ENCODE measurements around the gene EDA2R.

Gene EDA2R, protein sequence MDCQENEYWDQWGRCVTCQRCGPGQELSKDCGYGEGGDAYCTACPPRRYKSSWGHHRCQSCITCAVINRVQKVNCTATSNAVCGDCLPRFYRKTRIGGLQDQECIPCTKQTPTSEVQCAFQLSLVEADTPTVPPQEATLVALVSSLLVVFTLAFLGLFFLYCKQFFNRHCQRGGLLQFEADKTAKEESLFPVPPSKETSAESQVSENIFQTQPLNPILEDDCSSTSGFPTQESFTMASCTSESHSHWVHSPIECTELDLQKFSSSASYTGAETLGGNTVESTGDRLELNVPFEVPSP

DNA sequence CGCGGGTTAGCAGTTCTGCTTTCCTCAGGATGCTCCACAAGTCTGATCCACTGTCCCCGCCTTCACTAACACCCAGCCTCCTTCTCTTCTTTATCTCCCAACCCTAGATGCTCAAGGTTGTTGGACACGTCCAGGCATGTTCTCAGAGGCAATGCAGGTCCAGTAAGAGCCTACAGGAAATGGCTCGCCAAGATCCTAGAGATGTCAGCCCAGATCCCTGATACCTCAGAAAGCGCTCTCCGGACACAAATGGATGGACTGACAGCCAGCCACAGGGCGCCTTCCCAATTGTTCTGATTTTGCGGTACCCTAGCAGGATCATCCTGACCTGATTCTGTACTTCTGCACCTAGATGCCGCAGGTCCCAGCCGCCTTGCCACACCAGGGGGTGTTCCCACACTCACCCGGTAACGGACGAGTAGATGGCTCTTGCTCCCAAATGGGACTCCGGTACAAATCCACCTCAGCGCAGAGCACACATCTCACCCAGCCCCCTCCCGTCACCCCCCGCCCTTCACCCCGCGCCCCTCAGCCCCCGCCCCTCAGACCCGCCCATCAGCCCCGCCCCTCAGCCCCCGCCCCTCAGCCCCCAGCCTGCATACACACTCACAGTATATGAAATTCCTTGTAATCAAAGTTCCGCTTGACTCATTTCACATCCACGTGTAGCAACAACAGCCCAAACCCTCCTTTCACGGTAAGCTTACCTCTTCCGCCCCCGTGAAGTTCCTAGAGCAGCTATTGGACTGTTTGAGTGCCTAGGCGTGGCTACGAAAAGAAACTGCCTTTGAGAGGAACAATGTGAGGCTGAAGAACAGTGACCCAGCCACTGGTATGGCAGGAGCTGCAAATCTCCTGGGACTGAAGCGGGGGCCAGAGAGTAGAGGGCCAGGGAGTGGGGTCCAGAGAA is at the start of gene EDA2R:
Gene EDA2R (minus strand): TSS at position 488 of the 910 bp plus-strand sequence. CDS start 23,058 bp downstream, outside the sequence.
- no peak within 1 kb of the TSS for H3K27ac ChIP-seq
- TF ChIP-seq, protein P1, sequence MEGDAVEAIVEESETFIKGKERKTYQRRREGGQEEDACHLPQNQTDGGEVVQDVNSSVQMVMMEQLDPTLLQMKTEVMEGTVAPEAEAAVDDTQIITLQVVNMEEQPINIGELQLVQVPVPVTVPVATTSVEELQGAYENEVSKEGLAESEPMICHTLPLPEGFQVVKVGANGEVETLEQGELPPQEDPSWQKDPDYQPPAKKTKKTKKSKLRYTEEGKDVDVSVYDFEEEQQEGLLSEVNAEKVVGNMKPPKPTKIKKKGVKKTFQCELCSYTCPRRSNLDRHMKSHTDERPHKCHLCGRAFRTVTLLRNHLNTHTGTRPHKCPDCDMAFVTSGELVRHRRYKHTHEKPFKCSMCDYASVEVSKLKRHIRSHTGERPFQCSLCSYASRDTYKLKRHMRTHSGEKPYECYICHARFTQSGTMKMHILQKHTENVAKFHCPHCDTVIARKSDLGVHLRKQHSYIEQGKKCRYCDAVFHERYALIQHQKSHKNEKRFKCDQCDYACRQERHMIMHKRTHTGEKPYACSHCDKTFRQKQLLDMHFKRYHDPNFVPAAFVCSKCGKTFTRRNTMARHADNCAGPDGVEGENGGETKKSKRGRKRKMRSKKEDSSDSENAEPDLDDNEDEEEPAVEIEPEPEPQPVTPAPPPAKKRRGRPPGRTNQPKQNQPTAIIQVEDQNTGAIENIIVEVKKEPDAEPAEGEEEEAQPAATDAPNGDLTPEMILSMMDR (conservative IDR thresholded peaks at IDR 0.05) = no peak
- TF ChIP-seq ZFX (IDR thresholded peaks at IDR 0.05) = no peak

DNA sequence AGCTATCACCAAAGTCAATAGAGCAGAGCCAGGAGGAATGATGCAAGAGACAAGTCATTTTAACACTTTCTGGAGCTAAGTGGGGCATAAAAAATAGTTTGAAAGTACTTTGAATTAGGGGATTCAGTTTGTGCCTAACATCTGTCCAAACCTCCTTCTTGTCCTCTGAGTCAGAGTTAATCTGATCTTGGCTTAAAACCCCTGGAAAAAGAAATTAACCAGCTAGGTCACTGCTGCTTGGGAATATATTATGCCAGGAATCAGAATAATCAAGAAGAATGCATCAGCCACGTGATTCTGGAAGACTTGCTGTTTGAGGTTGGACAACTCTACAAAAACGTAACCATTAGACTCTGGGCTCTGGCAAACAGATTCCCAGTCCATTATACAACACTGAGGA is 45.3 kb upstream of the EDA2R start:
- TF ChIP-seq ZFX (IDR thresholded peaks at IDR 0.05) = no peak
- TF ChIP-seq, protein P1 (conservative IDR thresholded peaks at IDR 0.05) = no peak
- no peak overlapping the region for H3K27ac ChIP-seq

DNA sequence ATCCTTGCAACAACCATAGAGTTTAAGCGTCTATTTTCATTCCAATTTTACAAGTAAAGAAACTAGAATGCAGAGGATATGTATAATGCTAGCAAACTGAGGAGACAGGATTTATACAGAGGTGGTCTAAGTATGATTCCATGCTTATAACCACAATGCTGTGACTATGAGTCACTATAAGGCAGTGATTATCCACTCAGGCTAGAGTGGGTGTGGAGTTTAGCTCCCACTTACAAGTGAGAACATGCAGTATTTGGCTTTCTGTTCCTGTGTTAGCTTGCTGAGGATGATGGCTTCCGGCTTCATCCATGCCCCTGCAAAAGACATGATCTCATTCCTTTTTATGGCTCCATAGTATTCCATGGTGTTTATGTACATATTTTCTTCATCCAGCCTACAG is 41.6 kb upstream of the EDA2R start:
- TF ChIP-seq ZFX (IDR thresholded peaks at IDR 0.05) = no peak
- TF ChIP-seq, protein P1 (conservative IDR thresholded peaks at IDR 0.05) = no peak
- no peak overlapping the region for H3K27ac ChIP-seq

DNA sequence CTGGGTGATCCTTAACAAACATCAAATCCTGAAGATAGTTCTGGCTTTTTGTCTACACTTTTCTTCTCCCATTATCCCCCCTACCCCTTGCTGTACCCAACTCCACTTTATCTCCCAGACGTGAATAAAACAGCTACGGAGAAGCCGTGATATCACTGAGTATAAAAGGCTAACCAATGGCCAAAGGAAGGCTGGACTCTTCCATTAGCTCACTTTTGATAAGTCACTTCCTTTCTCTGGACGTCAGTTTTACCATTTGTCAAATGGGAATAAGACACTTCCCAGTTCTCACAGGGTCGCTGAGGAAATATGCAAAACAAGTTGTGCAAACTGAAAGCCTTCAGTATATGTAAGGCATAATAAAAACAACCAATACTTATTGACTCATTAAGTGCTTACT is 38.6 kb upstream of the EDA2R start:
- no peak overlapping the region for H3K27ac ChIP-seq
- TF ChIP-seq, protein P1 (conservative IDR thresholded peaks at IDR 0.05) = no peak
- no peak for TF ChIP-seq ZFX (IDR thresholded peaks at IDR 0.05)

DNA sequence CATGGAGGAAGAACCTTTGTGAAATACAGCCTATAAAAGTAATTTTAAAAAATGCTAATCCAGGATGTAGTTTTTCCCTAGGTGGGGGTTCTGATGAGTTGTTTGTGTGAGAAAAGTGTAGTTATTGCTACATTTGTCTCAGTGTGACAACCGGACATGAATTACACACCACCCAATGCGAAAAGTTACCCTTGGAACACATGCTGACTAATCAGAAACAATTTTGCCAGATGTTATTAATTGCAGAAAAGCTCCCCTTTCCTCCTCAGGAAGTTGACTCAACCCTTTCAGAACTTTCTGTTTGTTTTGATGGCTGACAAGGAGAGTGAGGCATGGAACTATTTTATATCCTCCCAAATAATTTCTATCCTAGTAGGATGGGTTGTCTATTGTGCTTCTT is 38.1 kb upstream of the EDA2R start:
- TF ChIP-seq, protein P1 (conservative IDR thresholded peaks at IDR 0.05) = no peak
- TF ChIP-seq ZFX (IDR thresholded peaks at IDR 0.05) = no peak

DNA sequence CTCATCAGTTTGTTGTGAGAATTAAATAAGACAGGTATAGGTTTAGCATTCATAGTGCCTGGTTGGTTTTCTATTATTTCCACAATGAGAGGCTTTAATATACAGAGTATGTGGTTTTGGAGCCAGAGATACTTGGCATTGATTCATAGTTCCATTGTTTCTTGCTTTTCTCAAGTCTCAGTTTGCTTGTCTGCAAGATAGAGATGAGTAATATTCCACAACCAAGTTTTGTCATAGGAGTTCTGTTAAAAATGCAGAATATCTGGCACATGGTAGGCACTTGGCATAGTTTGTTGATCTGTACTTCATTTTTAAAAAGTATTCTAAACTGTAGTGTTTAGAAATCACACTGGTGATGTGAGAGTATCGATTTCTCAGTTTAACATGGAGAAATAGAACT is 37.5 kb upstream of the EDA2R start:
- no peak for TF ChIP-seq ZFX (IDR thresholded peaks at IDR 0.05)
- TF ChIP-seq, protein P1 (conservative IDR thresholded peaks at IDR 0.05) = no peak
- H3K27ac ChIP-seq = no peak overlapping the region

More for the DNA sequence above, 38.1 kb upstream of the EDA2R start:
- no peak overlapping the region for H3K27ac ChIP-seq

DNA sequence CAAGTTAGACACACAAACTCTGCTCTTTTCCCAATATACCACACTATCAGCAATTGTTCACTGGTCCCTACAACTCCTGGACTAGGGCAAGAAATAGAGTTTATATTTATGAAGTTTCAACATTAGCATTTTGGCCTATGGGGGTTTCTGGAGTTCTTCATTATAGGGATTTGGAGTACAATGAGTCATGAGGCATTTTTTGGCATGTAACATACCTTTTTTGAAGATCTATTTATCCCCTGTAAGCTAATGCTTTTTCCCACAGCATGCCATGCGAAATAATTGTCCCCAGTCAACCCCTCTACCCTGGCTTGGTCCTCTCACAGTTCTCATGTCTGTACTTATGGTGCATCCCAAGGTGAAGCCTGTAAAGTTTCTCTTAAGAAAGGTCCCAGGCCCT is 36.7 kb upstream of the EDA2R start:
- H3K27ac ChIP-seq = no peak overlapping the region
- TF ChIP-seq, protein P1 (conservative IDR thresholded peaks at IDR 0.05) = no peak
- no peak for TF ChIP-seq ZFX (IDR thresholded peaks at IDR 0.05)

All from C4-2B (cell line).